ENCODE results near the gene PIK3CB.

GRCh38 chr3:138771585-138771984, 63.1 kb downstream of the PIK3CB start:
- TF ChIP-seq CTCF (IDR thresholded peaks at IDR 0.05; ENCODE audit: insufficient read depth, low read length, poor library complexity, severe bottlenecking) (no peak), EZH2phosphoT487 (conservative IDR thresholded peaks at IDR 0.05; ENCODE audit: low read length) (no peak)
